Tibial nerve (tissue), 4 donors: Measurements from ENCODE around the gene SMAD4.
"Not testable (repeated sequence)": the region's sequence is repeated elsewhere in the genome, so short reads cannot be mapped to it uniquely, and the experiment has no call there.

Experiments
- CTCF ChIP-seq, 5 experiments: fragments of 200-600 bp in 3 of 5; fragments of 450-650 bp in 2 of 5; sonication (generic) in 3 of 5; IDR thresholded peaks; one replicate each; pipeline ENCODE4 v1.5.1; 2016 to 2019; ENCODE audit warnings: antibody characterized with exemption in 5 of 5, mild to moderate bottlenecking in 3 of 5, moderate library complexity in 2 of 5
- EP300 ChIP-seq, 2 donors: sonication (generic); formaldehyde crosslinking; IDR thresholded peaks; one replicate each; pipeline ENCODE4 v1.6.1; 2017; ENCODE audit warnings: antibody characterized with exemption in 2 of 2, mild to moderate bottlenecking in 1 of 2
- POLR2A ChIP-seq, 2 donors: fragments of 450-650 bp; IDR thresholded peaks; one replicate each; pipeline ENCODE4 v1.6.1; 2017; ENCODE audit warnings: antibody characterized with exemption in 2 of 2, mild to moderate bottlenecking in 2 of 2, moderate library complexity in 2 of 2

GRCh38 chr18:51119561-51119960 is 89.5 kb downstream of the SMAD4 start:
- TF ChIP-seq POLR2A, CTCF, EP300 (IDR thresholded peaks at IDR 0.05): not testable (repeated sequence)
